ENCODE measurements around the gene NR2C1. TPM values are rescaled to one million over a fixed set of nuclear protein-coding genes. Genes with fewer than 3 reads are reported as not detected.
A peak's percentile ranks its signal among the peaks of the same experiment; 100 is the strongest.

The NR2C1 gene
- total RNA-seq, 1 donor from 2014 or later, result 44.3 TPM

DNA sequence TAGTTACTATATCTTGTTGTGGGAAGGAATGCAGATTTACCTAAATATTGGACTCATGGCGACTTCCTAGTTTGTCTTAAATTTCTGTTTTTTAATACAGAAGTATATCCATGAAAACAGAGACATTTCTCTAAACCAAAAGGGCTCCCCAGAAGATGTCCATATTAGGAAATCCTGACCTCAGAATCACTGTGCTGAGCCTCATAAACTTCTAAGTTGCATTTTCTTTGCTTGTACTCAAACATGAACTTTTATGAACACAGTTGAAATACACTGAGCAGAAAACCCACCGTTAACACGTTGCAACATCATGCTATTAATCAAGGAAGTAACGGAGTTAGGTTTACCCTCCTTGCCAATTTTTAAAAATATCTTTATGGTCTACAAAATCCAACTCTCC lies 42.9 kb upstream of the NR2C1 start:
- Mint-ChIP-seq H3K4me3 (ENCODE audit: unreplicated experiment) (no peak overlapping the region), H3K9me3 (ENCODE audit: unreplicated experiment) (no peaks in the 10 kb centered on the region), H3K27me3 (ENCODE audit: low read depth, unreplicated experiment) (no peaks in the 10 kb centered on the region), H3K27ac (ENCODE audit: unreplicated experiment) (no peak overlapping the region), H3K4me1 (ENCODE audit: low read depth, unreplicated experiment) (peaks cover 15% of the 10 kb centered on the region), H3K36me3 (ENCODE audit: low read depth, unreplicated experiment) (peaks cover 6% of the 10 kb centered on the region)
- no peak overlapping the region for H2AFZ ChIP-seq (ENCODE audit: low read depth, low read length)
- H4K20me1 ChIP-seq (ENCODE audit: insufficient read depth, low read length), result no peaks in the 10 kb centered on the region
- no peak overlapping the region for H3K27ac ChIP-seq (ENCODE audit: low read depth, low read length)
- no peak overlapping the region for H3K9ac ChIP-seq (ENCODE audit: low read length)
- H3K79me2 ChIP-seq (ENCODE audit: insufficient read depth, low read length), result no peaks in the 10 kb centered on the region
- no peak overlapping the region for H3K4me3 ChIP-seq (ENCODE audit: insufficient read depth, low read depth, low read length)
- no peak for FAIRE-seq
- H3K27me3 ChIP-seq (ENCODE audit: insufficient read depth, low read length), result no peaks in the 10 kb centered on the region
- H3K36me3 ChIP-seq (ENCODE audit: insufficient read depth, low read length), result peaks cover 4% of the 10 kb centered on the region
- no peak overlapping the region for H3K4me2 ChIP-seq (ENCODE audit: low read length)
- TF ChIP-seq, protein P1, sequence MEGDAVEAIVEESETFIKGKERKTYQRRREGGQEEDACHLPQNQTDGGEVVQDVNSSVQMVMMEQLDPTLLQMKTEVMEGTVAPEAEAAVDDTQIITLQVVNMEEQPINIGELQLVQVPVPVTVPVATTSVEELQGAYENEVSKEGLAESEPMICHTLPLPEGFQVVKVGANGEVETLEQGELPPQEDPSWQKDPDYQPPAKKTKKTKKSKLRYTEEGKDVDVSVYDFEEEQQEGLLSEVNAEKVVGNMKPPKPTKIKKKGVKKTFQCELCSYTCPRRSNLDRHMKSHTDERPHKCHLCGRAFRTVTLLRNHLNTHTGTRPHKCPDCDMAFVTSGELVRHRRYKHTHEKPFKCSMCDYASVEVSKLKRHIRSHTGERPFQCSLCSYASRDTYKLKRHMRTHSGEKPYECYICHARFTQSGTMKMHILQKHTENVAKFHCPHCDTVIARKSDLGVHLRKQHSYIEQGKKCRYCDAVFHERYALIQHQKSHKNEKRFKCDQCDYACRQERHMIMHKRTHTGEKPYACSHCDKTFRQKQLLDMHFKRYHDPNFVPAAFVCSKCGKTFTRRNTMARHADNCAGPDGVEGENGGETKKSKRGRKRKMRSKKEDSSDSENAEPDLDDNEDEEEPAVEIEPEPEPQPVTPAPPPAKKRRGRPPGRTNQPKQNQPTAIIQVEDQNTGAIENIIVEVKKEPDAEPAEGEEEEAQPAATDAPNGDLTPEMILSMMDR (IDR thresholded peaks at IDR 0.05; ENCODE audit: insufficient read depth, low read depth, low read length), result no peak
- H3K9me3 ChIP-seq (ENCODE audit: insufficient read depth, low read depth, low read length), result no peaks in the 10 kb centered on the region
- DNase-seq (ENCODE audit: low read depth), result no peak
- H3K4me1 ChIP-seq (ENCODE audit: insufficient read depth, low read length), result peaks cover 22% of the 10 kb centered on the region

DNA sequence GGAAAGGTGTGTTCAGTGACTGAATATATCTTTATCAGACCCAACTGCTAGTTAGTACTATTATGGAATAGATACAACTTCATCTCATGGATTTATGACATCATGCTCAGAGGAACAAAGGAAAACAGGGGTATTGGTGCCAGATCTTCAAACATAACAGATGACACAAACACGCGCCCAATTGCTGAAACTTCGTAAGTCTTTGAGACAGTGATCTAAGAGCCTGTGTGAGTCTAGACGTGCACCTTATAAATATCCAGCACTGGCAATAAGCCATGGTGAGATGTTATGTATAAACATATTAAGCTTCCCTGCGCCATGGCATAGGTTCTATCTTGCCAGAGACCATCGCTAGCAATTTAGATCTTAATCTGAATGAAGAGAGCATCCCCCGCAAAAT lies 42.2 kb upstream of the NR2C1 start:
- Histone ChIP-seq H3K36me3 (ENCODE audit: insufficient read depth, low read length) (peaks cover 4% of the 10 kb centered on the region), H3K9me3 (ENCODE audit: insufficient read depth, low read depth, low read length) (no peaks in the 10 kb centered on the region), H3K27me3 (ENCODE audit: insufficient read depth, low read length) (no peaks in the 10 kb centered on the region), H3K27ac (ENCODE audit: low read depth, low read length) (no peak overlapping the region), H3K4me1 (ENCODE audit: insufficient read depth, low read length) (peaks cover 22% of the 10 kb centered on the region), H3K4me2 (ENCODE audit: low read length) (no peak overlapping the region), H3K9ac (ENCODE audit: low read length) (no peak overlapping the region), H2AFZ (ENCODE audit: low read depth, low read length) (no peak overlapping the region), H3K4me3 (ENCODE audit: insufficient read depth, low read depth, low read length) (no peak overlapping the region), H3K79me2 (ENCODE audit: insufficient read depth, low read length) (no peaks in the 10 kb centered on the region), H4K20me1 (ENCODE audit: insufficient read depth, low read length) (no peaks in the 10 kb centered on the region)
- Mint-ChIP-seq H3K27me3 (ENCODE audit: low read depth, unreplicated experiment) (no peaks in the 10 kb centered on the region), H3K9me3 (ENCODE audit: unreplicated experiment) (no peaks in the 10 kb centered on the region), H3K36me3 (ENCODE audit: low read depth, unreplicated experiment) (peaks cover 9% of the 10 kb centered on the region), H3K4me1 (ENCODE audit: low read depth, unreplicated experiment) (peaks cover 15% of the 10 kb centered on the region), H3K4me3 (ENCODE audit: unreplicated experiment) (no peak overlapping the region), H3K27ac (ENCODE audit: unreplicated experiment) (no peak overlapping the region)
- FAIRE-seq, result no peak
- TF ChIP-seq EZH2 (IDR thresholded peaks at IDR 0.05; ENCODE audit: insufficient read depth, low read length), result no peak
- TF ChIP-seq, protein P1 (IDR thresholded peaks at IDR 0.05; ENCODE audit: insufficient read depth, low read depth, low read length), result no peak
- DNase-seq (ENCODE audit: low read depth), result no peak

DNA sequence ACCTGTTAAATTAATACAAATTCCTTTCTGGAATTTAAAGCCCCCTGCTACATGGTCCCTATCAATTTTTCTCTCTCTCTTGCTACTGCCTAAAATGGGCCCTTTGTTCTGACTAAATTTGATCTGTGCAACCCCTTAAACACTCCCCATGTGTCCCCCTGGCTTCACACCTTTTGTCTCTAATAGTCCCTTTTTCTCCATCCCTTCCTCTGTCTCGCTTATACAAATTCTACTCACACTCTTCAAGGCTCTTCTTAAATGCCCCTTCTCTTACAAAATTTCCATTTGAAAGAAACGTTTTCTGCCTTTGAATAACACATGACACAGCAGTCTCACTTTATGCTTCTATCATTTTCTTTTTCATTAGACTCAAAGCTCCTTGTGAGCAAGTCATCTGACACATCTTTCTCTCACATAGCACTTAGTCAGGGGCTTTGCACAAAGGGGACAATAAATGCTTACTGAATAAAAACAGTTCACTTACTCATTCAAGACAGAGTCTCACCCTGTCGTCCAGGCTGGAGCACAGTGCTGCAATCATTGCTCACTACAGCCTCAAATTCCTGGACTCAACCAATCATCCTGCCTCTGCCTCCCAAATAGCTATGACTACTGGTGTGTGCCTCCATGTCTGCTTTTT lies 41.5 kb upstream of the NR2C1 start:
- Mint-ChIP-seq H3K27me3 (ENCODE audit: low read depth, unreplicated experiment) (no peaks in the 10 kb centered on the region), H3K27ac (ENCODE audit: unreplicated experiment) (peak overlapping the region; percentile 6), H3K4me1 (ENCODE audit: low read depth, unreplicated experiment) (peaks cover 15% of the 10 kb centered on the region), H3K4me3 (ENCODE audit: unreplicated experiment) (no peak overlapping the region), H3K9me3 (ENCODE audit: unreplicated experiment) (no peaks in the 10 kb centered on the region), H3K36me3 (ENCODE audit: low read depth, unreplicated experiment) (peaks cover 10% of the 10 kb centered on the region)
- Histone ChIP-seq H3K79me2 (ENCODE audit: insufficient read depth, low read length) (no peaks in the 10 kb centered on the region), H3K9me3 (ENCODE audit: insufficient read depth, low read depth, low read length) (no peaks in the 10 kb centered on the region), H4K20me1 (ENCODE audit: insufficient read depth, low read length) (no peaks in the 10 kb centered on the region), H3K27me3 (ENCODE audit: insufficient read depth, low read length) (no peaks in the 10 kb centered on the region), H3K4me2 (ENCODE audit: low read length) (no peak overlapping the region), H3K36me3 (ENCODE audit: insufficient read depth, low read length) (peaks cover 4% of the 10 kb centered on the region), H3K4me1 (ENCODE audit: insufficient read depth, low read length) (peaks cover 22% of the 10 kb centered on the region), H2AFZ (ENCODE audit: low read depth, low read length) (no peak overlapping the region), H3K27ac (ENCODE audit: low read depth, low read length) (no peak overlapping the region), H3K9ac (ENCODE audit: low read length) (no peak overlapping the region), H3K4me3 (ENCODE audit: insufficient read depth, low read depth, low read length) (no peak overlapping the region)
- no peak for TF ChIP-seq EZH2 (IDR thresholded peaks at IDR 0.05; ENCODE audit: insufficient read depth, low read length)
- TF ChIP-seq, protein P1 (IDR thresholded peaks at IDR 0.05; ENCODE audit: insufficient read depth, low read depth, low read length), result no peak
- DNase-seq (ENCODE audit: low read depth), result peak; percentile 16
- FAIRE-seq, result no peak

All from astrocyte (in vitro differentiated cells and primary cell).